Mesothelial cell of epicardium (in vitro differentiated cells): ENCODE data around the gene TASL. TPM values are rescaled to one million over a fixed set of nuclear protein-coding genes. Genes with fewer than 3 reads are reported as not detected.

Experiments
- DNase-seq, 2 experiments: peaks; one replicate each; pipeline ENCODE4 v3.0.0; 2021; ENCODE audit warnings: low spot score in 2 of 2; ENCODE audit not compliant: unreplicated experiment in 2 of 2
- H3K27ac Mint-ChIP-seq: 2 replicates; pipeline ENCODE4 v1.8.0; 2021; ENCODE audit warnings: mixed read lengths
- H3K27me3 Mint-ChIP-seq: 2 replicates; pipeline ENCODE4 v1.8.0; 2021; ENCODE audit warnings: low read depth, mixed read lengths
- H3K36me3 Mint-ChIP-seq: 2 replicates; pipeline ENCODE4 v1.8.0; 2021; ENCODE audit warnings: mixed read lengths
- H3K4me1 Mint-ChIP-seq: 2 replicates; pipeline ENCODE4 v1.8.0; 2021; ENCODE audit warnings: mixed read lengths
- H3K4me3 Mint-ChIP-seq: 2 replicates; pipeline ENCODE4 v1.8.0; 2021; ENCODE audit warnings: mild to moderate bottlenecking, moderate library complexity, mixed read lengths
- H3K9me3 Mint-ChIP-seq: 2 replicates; pipeline ENCODE4 v1.8.0; 2021; ENCODE audit warnings: mixed read lengths
- total RNA-seq: library from RNA; stranded (reverse); gene quantifications from 3 replicates; pipeline ENCODE4 v1.2.1, GENCODE V29; 2021
- TF ChIP-seq, protein P1 (sequence below): fragments of 200-600 bp; sonication (generic); IDR thresholded peaks from one replicate; pipeline ENCODE4 v1.5.0; 2021; ENCODE audit warnings: antibody characterized with exemption; ENCODE audit not compliant: unreplicated experiment

TASL gene, protein sequence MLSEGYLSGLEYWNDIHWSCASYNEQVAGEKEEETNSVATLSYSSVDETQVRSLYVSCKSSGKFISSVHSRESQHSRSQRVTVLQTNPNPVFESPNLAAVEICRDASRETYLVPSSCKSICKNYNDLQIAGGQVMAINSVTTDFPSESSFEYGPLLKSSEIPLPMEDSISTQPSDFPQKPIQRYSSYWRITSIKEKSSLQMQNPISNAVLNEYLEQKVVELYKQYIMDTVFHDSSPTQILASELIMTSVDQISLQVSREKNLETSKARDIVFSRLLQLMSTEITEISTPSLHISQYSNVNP
- total RNA-seq: not detected in 3 replicates

DNA sequence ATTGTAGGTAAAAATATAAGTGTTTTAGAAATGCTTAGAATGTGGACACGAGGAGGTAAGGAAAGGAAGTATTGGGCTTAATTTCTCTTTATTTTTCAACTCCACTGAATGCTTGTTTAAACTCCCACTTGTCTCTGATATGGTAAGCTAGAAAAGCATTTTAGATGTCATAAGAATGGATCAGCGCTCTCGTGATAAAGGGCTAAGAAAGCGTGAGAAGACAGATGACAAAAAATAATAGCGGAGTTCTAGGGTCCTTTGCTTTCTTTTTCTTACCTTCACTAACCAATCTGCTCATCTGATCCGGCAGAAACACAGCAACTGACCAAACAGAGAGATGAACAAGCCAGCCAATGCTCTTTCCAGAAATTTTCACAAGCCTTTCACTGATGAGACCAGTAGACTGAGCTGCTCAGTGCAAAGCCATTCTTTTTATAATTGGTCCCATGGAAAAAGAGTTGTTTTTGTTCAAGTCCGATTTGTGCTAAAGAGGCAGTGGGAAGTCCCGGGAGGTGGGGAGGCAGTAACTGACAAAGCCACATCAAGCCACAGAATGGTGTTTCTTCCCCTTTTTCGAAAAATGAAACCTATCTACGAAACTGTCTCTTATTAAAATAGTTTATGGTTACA, at the start of gene TASL:
TSS of gene TASL (minus strand) at position 405 of the 630 bp plus-strand sequence. CDS start 17,411 bp downstream, outside the sequence.
- H3K4me3 Mint-ChIP-seq: no peak within 1 kb of the TSS
- H3K9me3 Mint-ChIP-seq: peaks cover 3% of the 10 kb centered on the region
- no peaks in the 10 kb centered on the region for H3K36me3 Mint-ChIP-seq
- no peak for DNase-seq
- no peaks in the 10 kb centered on the region for H3K4me1 Mint-ChIP-seq
- H3K27me3 Mint-ChIP-seq: no peaks in the 10 kb centered on the region
- TF ChIP-seq, protein P1, sequence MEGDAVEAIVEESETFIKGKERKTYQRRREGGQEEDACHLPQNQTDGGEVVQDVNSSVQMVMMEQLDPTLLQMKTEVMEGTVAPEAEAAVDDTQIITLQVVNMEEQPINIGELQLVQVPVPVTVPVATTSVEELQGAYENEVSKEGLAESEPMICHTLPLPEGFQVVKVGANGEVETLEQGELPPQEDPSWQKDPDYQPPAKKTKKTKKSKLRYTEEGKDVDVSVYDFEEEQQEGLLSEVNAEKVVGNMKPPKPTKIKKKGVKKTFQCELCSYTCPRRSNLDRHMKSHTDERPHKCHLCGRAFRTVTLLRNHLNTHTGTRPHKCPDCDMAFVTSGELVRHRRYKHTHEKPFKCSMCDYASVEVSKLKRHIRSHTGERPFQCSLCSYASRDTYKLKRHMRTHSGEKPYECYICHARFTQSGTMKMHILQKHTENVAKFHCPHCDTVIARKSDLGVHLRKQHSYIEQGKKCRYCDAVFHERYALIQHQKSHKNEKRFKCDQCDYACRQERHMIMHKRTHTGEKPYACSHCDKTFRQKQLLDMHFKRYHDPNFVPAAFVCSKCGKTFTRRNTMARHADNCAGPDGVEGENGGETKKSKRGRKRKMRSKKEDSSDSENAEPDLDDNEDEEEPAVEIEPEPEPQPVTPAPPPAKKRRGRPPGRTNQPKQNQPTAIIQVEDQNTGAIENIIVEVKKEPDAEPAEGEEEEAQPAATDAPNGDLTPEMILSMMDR: no peak
- H3K27ac Mint-ChIP-seq: no peak within 1 kb of the TSS

DNA sequence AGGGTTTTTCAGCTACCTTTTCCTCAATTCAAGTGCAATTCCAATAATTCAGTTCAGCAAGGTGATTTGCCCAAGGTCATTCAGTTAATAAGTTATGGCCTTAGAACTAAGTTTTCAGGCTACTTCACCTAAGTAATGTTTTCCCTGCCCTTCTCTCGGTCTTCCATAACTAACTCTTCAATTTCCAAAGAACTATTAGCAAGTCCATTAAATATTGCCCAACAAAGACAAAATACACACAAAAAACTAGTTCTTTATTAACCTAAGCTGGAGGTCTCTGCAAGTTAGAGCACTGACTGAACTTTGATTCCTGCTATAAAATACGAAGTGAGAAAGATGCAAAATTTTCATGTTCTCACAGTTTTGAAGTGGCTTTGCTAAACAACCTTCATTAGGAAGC, 48.8 kb upstream of the TASL start:
- H3K27ac Mint-ChIP-seq: no peak overlapping the region
- no peak for DNase-seq
- H3K27me3 Mint-ChIP-seq: no peaks in the 10 kb centered on the region
- no peak overlapping the region for H3K4me3 Mint-ChIP-seq
- no peaks in the 10 kb centered on the region for H3K4me1 Mint-ChIP-seq
- peaks cover 20% of the 10 kb centered on the region for H3K9me3 Mint-ChIP-seq
- TF ChIP-seq, protein P1: no peak
- peaks cover 2% of the 10 kb centered on the region for H3K36me3 Mint-ChIP-seq

DNA sequence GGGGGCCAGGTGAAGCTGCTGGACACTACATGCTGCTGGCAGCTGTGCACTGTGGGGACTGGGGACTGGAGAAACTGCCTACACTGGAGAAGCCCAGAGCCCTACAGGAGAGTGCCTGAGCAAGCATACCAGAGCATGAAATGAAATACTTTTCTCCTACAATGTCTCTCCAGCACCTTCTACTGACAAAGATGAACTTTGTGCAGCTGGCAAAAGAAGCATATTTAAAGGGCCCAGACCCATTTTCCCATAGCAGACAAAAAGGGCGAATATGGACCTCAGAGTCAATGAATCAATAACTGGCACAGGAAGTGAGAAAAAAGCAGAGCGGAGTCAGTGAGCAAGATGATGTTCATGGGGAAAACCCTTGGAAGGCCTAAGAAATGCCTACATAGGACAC, 44.8 kb upstream of the TASL start:
- peaks cover 33% of the 10 kb centered on the region for H3K9me3 Mint-ChIP-seq
- no peaks in the 10 kb centered on the region for H3K27me3 Mint-ChIP-seq
- no peaks in the 10 kb centered on the region for H3K4me1 Mint-ChIP-seq

DNA sequence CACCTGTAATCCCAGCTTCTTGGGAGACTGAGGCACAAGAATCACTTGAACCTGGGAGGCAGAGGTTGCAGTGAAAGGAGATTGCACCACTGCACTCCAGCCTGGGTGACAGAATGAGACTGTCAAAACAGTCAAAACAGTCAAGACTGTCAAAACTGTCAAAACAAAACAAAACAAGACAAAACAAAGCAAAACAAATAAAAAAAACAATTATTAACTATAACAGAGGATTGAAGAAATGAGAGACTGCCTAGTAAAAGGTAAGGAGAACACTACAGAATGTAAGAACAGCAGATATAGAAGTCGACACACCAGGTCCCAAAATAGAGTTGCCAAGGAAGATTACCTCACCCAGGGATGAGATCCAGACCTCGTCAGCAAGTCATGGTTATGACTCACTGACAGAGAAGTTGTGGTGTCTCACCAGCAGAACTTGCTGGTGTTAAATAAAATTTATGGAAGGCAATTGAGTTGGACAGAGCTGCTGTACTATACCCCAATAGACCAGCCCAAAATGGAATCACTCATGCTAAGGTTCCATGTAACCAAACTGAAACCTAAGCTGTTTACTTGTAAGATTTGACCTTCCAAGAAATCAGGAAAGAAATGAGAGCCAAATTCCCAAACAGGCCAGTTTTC, 43.5 kb upstream of the TASL start:
- Mint-ChIP-seq H3K36me3 (peaks cover 3% of the 10 kb centered on the region), H3K4me3 (no peak overlapping the region), H3K4me1 (no peaks in the 10 kb centered on the region), H3K27ac (no peak overlapping the region), H3K27me3 (no peaks in the 10 kb centered on the region), H3K9me3 (peaks cover 41% of the 10 kb centered on the region)
- no peak for DNase-seq
- TF ChIP-seq, protein P1: no peak

More for the DNA sequence above, 44.8 kb upstream of the TASL start:
- TF ChIP-seq, protein P1: no peak
- no peak overlapping the region for H3K4me3 Mint-ChIP-seq
- peaks cover 3% of the 10 kb centered on the region for H3K36me3 Mint-ChIP-seq
- DNase-seq: no peak
- H3K27ac Mint-ChIP-seq: no peak overlapping the region

DNA sequence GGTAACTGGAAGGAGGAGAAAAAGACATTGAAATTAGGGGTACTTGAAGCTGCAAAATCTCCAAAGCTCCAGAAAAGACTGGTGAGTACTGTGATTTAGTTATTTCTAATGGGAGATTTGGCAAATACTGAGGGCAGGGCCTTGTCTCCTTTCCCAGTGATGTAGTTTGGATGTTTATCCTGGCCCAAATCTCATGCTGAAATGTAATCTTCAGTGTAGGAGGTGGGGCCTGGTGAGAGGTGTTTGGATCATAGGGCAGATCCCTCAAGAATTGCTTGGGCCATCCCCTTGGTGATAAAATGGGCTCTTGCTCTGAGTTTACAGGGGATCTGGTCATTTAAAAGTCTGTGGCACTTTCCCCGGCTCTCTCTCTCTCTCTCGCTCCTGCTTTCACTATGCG, 42.6 kb upstream of the TASL start:
- no peaks in the 10 kb centered on the region for H3K4me1 Mint-ChIP-seq
- TF ChIP-seq, protein P1: no peak
- no peak overlapping the region for H3K4me3 Mint-ChIP-seq
- H3K27me3 Mint-ChIP-seq: no peaks in the 10 kb centered on the region
- H3K27ac Mint-ChIP-seq: no peak overlapping the region
- no peak for DNase-seq
- H3K9me3 Mint-ChIP-seq: peaks cover 45% of the 10 kb centered on the region
- H3K36me3 Mint-ChIP-seq: peaks cover 3% of the 10 kb centered on the region
